Kidney (tissue), 14 donors: ENCODE data around the gene LRRC43. TPM values are rescaled to one million over a fixed set of nuclear protein-coding genes. Genes with fewer than 3 reads are reported as not detected.

Experiments
- DNase-seq, 5 donors: peaks; one replicate each; pipeline ENCODE4 v3.0.0-alpha.2; 2013 to 2020
- FAIRE-seq: peaks from 2 replicates; lab custom pipeline; 2012; peaks lifted over from hg19 to GRCh38; lab: Jason Lieb, UNC
- H3K27ac ChIP-seq, 2 donors: one replicate each; pipeline ENCODE4 v1.7.0; 2013; ENCODE audit warnings: low read depth in 2 of 2, low read length in 2 of 2, inconsistent platforms in 1 of 2
- H3K27me3 ChIP-seq: one replicate; pipeline ENCODE4 v1.7.1; 2013; ENCODE audit warnings: low read length, inconsistent platforms; ENCODE audit not compliant: control insufficient read depth, insufficient read depth
- H3K36me3 ChIP-seq, 3 donors: one replicate each; pipeline versions ENCODE4 v1.7.0 to v1.7.1; 2013; ENCODE audit warnings: low read length in 3 of 3, control low read depth in 1 of 3, inconsistent platforms in 1 of 3; ENCODE audit not compliant: insufficient read depth in 3 of 3, control insufficient read depth in 2 of 3
- H3K4me1 ChIP-seq, 3 donors: one replicate each; pipeline versions ENCODE4 v1.7.0 to v1.7.1; 2013; ENCODE audit warnings: low read length in 3 of 3, inconsistent platforms in 1 of 3, low read depth in 1 of 3; ENCODE audit not compliant: control insufficient read depth in 2 of 3, insufficient read depth in 2 of 3
- H3K4me3 ChIP-seq, 3 donors: one replicate each; pipeline versions ENCODE4 v1.7.0 to v1.8.1; 2013; ENCODE audit warnings: low read length in 3 of 3, control low read depth in 1 of 3, inconsistent platforms in 1 of 3
- H3K9ac ChIP-seq, 3 donors: one replicate each; pipeline versions ENCODE4 v1.7.0 to v1.7.1; 2013; ENCODE audit warnings: low read length in 3 of 3, control low read depth in 1 of 3, inconsistent platforms in 1 of 3
- H3K9me3 ChIP-seq, 3 donors: one replicate each; pipeline versions ENCODE4 v1.7.0 to v1.7.1; 2013; ENCODE audit warnings: low read length in 3 of 3, control low read depth in 1 of 3, inconsistent platforms in 1 of 3; ENCODE audit not compliant: control insufficient read depth in 2 of 3, insufficient read depth in 1 of 3
- CTCF ChIP-seq: IDR thresholded peaks from 3 replicates; pipeline ENCODE4 v1.5.1; 2012; ENCODE audit warnings: mild to moderate bottlenecking, moderate library complexity, borderline replicate concordance; ENCODE audit not compliant: insufficient read depth; ENCODE audit errors: extremely low read depth
- intact Hi-C: fragments of 100-400 bp; cut with DNase I; formaldehyde crosslinking; loops from one replicate; pipeline ENCODE4 v1.11.1; 2022
- polyA plus RNA-seq: library from polyadenylated mRNA; stranded (reverse); fragments of 350-450 nt; fragmentation: Illumina TruSeq; extraction: RNeasy Lipid Tissue Mini Kit (QIAGEN cat#74804); gene quantifications from one replicate; pipeline ENCODE4 v1.2.3, GENCODE V29; 2014; ENCODE audit warnings: low read depth, low replicate concordance; ENCODE audit not compliant: insufficient read depth
- total RNA-seq: library from RNA; stranded (reverse); fragmentation: NEBNext Ultra II Directional; extraction: Animal tissue kit (Norgen Biotek cat#: 25700); gene quantifications from one replicate; pipeline ENCODE4 v1.2.1, GENCODE V29; 2021
- donor health status: control.
- donor health status: control.
- donor health status: control.
- donor health status: control.
- donor health status: control.
- donor health status: DM: yes; HTN: yes; CAD: no.
- donor health status: Normal renal cell carcinoma (clear cell type).

The LRRC43 gene
- total and polyA plus RNA-seq, 2 donors from 2014 or later: 4.8 to 7.9 TPM

- no peak overlapping the region for H3K27ac ChIP-seq
- intact Hi-C loops: no loop called here
- DNase-seq (no peak), FAIRE-seq (no peak)
- TF ChIP-seq CTCF: no peak
- H3K9me3 ChIP-seq: no peaks in the 10 kb centered on the region
- peaks cover 0 to 6% (median 0%) of the 10 kb centered on the region in 3 donors for H3K4me1 ChIP-seq
- H3K9ac ChIP-seq: no peak overlapping the region
- H3K36me3 ChIP-seq: peaks cover 0 to 23% (median 16%) of the 10 kb centered on the region in 3 donors
- no peak overlapping the region for H3K4me3 ChIP-seq
- H3K27me3 ChIP-seq: no peaks in the 10 kb centered on the region
Measured at GRCh38 chr12:122144885-122145284, 38.0 kb upstream of the LRRC43 start.

GRCh38 chr12:122145505-122146330, 37.2 kb upstream of the LRRC43 start:
- no peak for TF ChIP-seq CTCF
- FAIRE-seq: no peak
- intact Hi-C loops: no loop called here

GRCh38 chr12:122147514-122148290, 35.2 kb upstream of the LRRC43 start:
- no peak overlapping the region for H3K9ac ChIP-seq
- no peak for FAIRE-seq
- H3K9me3 ChIP-seq: no peaks in the 10 kb centered on the region
- H3K27ac ChIP-seq: no peak overlapping the region
- H3K4me3 ChIP-seq: no peak overlapping the region
- no peaks in the 10 kb centered on the region for H3K27me3 ChIP-seq
- H3K4me1 ChIP-seq: peaks cover 0 to 6% (median 0%) of the 10 kb centered on the region in 3 donors
- TF ChIP-seq CTCF: no peak
- DNase-seq: peak in 1 of 5 donors; percentile 38
- intact Hi-C loops: no loop called here
- peaks cover 0 to 7% (median under 1%) of the 10 kb centered on the region in 3 donors for H3K36me3 ChIP-seq

More at GRCh38 chr12:122145505-122146330, 37.2 kb upstream of the LRRC43 start:
- Histone ChIP-seq H3K4me3 (no peak overlapping the region), H3K9me3 (no peaks in the 10 kb centered on the region), H3K4me1 (peaks cover 0 to 6% (median 0%) of the 10 kb centered on the region in 3 donors), H3K36me3 (peaks cover 0 to 23% (median 13%) of the 10 kb centered on the region in 3 donors), H3K27me3 (no peaks in the 10 kb centered on the region), H3K27ac (no peak overlapping the region), H3K9ac (no peak overlapping the region)
- no peak for DNase-seq
